Stimulated activated CD4-positive, alpha-beta T cell treated with anti-CD3 and anti-CD28 coated beads, Interleukin-1b, Interleukin-23, amount 100 ng/mL, for 4 hours (primary cell): ENCODE data around the gene SRRM3.
A peak's percentile ranks its signal among the peaks of the same experiment; 100 is the strongest.
"Not testable (repeated sequence)": the region's sequence is repeated elsewhere in the genome, so short reads cannot be mapped to it uniquely, and the experiment has no call there.

Experiments
- DNase-seq, 2 donors: peaks; one replicate each; pipeline ENCODE4 v3.0.0-alpha.2; 2020; ENCODE audit warnings: low read depth in 2 of 2

SRRM3 gene

GRCh38 chr7:76201732-76202665 lies at the start of gene SRRM3:
Gene SRRM3 (plus strand): TSS chr7:76201896. CDS start chr7:76235067, 33,171 bp downstream.
- DNase-seq = peak; percentile 76 to 83

- no peak for DNase-seq
Measured at GRCh38 chr7:76151932-76152331, 49.8 kb upstream of the SRRM3 start.

- DNase-seq = not testable (repeated sequence)
Measured at GRCh38 chr7:76153571-76154230, 48.0 kb upstream of the SRRM3 start.

- no peak for DNase-seq
Measured at GRCh38 chr7:76155938-76156337, 45.8 kb upstream of the SRRM3 start.

GRCh38 chr7:76156992-76157685 lies 44.6 kb upstream of the SRRM3 start:
- not testable (repeated sequence) for DNase-seq

- DNase-seq = not testable (repeated sequence)
Measured at GRCh38 chr7:76158416-76158815, 43.3 kb upstream of the SRRM3 start.

GRCh38 chr7:76162416-76163170 lies 39.1 kb upstream of the SRRM3 start:
- DNase-seq = not testable (repeated sequence)

- DNase-seq = not testable (repeated sequence)
Measured at GRCh38 chr7:76163812-76164211, 37.9 kb upstream of the SRRM3 start.

GRCh38 chr7:76165106-76165972 lies 36.4 kb upstream of the SRRM3 start:
- DNase-seq = no peak

- DNase-seq = no peak
Measured at GRCh38 chr7:76165973-76166403, 35.7 kb upstream of the SRRM3 start.

GRCh38 chr7:76166404-76167255 lies 35.1 kb upstream of the SRRM3 start:
- DNase-seq = peak; percentile 82 to 90

- no peak for DNase-seq
Measured at GRCh38 chr7:76173566-76174205, 28.0 kb upstream of the SRRM3 start.

GRCh38 chr7:76176951-76177350 lies 24.7 kb upstream of the SRRM3 start:
- not testable (repeated sequence) for DNase-seq

GRCh38 chr7:76179686-76180085 lies 22.0 kb upstream of the SRRM3 start:
- no peak for DNase-seq

GRCh38 chr7:76182225-76182960 lies 19.3 kb upstream of the SRRM3 start:
- DNase-seq = no peak

- DNase-seq = no peak
Measured at GRCh38 chr7:76185187-76185896, 16.4 kb upstream of the SRRM3 start.

- no peak for DNase-seq
Measured at GRCh38 chr7:76187272-76187671, 14.4 kb upstream of the SRRM3 start.

GRCh38 chr7:76189276-76189675 lies 12.4 kb upstream of the SRRM3 start:
- no peak for DNase-seq
